ENCODE data around the gene PNPT1.

PNPT1 gene

GRCh38 chr2:55668956-55669355 is 24.7 kb downstream of the PNPT1 start:
- no peak for DNase-seq (ENCODE audit: low read depth in 2 of 2)

- no peak for DNase-seq (ENCODE audit: low read depth in 2 of 2)
Measured at GRCh38 chr2:55653255-55653654, 40.4 kb downstream of the PNPT1 start.

DNA sequence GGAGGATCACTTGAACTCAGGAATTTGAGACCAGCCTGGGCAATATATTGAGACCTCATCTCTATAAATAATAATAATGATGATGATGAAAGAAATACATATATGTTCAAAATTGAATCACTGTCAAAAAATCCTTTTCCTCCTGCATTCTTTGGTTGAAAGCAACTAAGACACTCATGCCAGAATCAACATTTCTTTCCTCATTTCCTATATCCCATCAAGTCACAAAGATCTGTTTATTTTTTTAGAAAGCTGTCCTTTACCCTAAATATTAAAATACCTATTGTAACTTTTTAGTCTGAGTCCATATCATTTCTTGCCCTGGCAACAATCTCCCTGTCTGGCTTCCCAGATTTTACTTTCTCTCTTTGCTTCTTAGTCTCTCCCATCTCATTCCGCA is 44.4 kb downstream of the PNPT1 start:
- no peak for DNase-seq (ENCODE audit: low read depth in 2 of 2)

DNA sequence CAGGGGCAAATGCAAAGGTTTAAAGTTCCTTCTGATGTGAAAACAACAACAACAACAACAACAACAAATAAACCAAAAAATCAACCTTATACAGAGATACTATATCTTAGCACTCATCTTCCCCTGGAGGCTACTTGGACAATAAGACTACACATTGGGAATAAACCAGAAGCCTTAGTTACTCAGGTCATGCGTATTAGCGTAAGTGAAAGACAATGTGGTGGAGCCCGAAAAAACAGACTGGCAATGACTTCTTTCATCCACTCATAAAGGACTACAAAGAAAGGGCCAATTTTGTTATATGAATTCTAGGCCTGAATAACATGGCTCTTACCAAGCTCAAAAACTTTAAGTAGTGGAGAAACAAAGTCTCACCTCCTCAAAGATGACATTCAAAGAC is 56.8 kb downstream of the PNPT1 start:
- DNase-seq (ENCODE audit: low read depth in 2 of 2) = no peak

GRCh38 chr2:55628931-55629330 is 64.7 kb downstream of the PNPT1 start:
- DNase-seq (ENCODE audit: low read depth in 2 of 2) = no peak

DNA sequence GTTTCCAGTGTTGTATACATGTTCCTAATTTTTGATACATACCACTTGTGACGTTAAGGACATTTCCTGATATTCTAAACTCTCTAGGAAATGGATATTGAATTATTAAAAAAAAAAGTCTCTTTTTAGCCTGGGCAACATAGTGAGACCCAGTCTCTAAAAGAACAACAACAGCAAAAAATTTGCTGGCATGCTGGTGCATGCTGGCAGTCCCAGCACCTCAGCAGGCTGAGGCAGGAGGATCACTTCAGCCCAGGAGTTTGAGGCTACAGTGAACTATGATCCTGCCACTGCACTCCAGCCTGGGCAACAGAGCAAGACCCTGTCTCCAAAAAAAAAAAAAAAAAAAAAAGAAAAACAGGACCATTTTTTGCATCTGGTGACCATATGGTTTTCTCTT is 65.7 kb downstream of the PNPT1 start:
- DNase-seq (ENCODE audit: low read depth in 2 of 2) = no peak

- no peak for DNase-seq (ENCODE audit: low read depth in 2 of 2)
Measured at GRCh38 chr2:55621802-55622201, 71.8 kb downstream of the PNPT1 start.

DNA sequence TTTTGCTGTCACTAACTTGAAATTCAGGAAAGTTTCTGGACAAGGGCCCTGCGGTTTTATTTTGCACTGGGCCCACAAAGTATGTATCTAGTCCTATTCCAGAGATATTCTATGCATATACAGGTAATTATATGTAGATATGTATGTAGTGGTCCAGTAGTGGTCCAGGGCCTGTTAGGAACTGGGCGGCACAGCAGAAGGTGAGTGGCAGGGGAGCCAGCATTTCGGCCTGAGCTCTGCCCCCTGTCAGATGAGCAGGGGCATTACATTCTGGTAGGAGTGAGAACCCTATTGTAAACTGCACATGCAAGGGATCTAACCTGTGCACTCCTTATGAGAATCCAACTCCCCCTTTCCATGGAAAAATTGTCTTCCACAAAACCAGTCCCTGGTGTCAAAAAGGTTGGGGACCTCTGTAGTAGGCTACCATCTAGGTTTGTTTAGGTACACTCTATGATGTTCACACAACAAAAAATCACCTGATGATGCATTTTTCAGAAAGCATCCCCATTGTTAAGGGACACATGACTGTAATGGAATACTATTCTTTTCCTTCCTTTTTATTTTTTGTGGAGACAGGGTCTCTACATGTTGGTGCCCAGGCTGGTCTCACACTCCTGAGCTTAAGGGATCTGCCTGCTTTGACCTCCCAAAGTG is 73.4 kb downstream of the PNPT1 start:
- DNase-seq (ENCODE audit: low read depth in 2 of 2) = no peak

DNA sequence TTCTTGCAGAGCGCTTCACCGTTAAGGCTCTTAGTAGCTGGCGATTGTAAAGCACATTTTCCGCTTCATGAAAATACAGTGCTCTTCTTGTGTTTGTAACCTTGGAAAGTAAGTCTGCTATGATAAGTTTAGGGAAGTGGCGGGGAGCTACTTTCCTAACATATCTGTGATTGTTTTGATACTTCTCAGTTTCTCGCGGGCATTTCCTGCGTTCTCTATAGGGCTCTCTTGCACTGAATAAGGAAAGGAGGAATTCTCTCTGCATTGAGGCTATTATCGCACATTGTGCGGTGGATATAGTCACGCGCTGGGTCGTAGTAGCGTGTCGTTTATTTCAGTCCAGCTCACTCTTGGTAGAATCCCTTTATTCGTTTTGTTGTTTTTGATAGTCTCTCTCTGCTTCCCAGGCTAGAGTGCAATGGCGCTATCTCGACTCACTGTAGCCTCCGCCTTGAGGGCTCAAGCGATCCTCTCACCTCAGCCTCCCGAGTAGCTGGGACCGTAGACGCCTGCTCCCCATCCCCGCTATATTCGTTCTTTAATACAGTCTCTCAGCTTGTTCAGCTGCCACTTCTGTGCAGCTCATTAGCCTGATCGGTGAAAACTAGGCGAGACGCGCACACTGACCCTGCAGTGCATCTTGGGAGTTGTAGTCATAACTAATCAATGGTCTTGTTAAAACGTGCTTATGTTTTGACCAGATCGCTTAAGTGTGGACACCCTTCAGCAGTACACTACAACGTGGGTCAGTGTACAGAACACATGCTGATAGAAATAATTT is 75.2 kb downstream of the PNPT1 start:
- peak in 1 of 2 donors; percentile 21 for DNase-seq (ENCODE audit: low read depth in 2 of 2)

DNA sequence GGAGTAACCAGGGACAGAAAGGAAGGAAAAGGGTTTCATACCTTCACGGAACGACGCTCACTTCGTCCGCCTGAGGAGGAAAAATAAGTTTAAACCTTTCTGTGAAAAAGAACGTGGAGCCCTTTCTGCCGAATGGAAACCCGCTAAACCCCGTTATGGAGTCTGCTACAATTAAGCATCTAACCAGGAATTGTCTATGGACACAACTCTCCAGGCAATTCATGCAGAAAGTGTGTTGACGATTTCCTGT is 75.7 kb downstream of the PNPT1 start:
- no peak for DNase-seq (ENCODE audit: low read depth in 2 of 2)

GRCh38 chr2:55617175-55618024 is 76.2 kb downstream of the PNPT1 start, which contains the start of gene PPP4R3B:
Gene PPP4R3B (minus strand): TSS chr2:55617622. CDS start chr2:55617285, 337 bp downstream.
- DNase-seq (ENCODE audit: low read depth in 2 of 2) = peak; percentile 96 to 98

- no peak for DNase-seq (ENCODE audit: low read depth in 2 of 2)
Measured at GRCh38 chr2:55616551-55617174, 77.0 kb downstream of the PNPT1 start.

GRCh38 chr2:55611997-55612396 is 81.6 kb downstream of the PNPT1 start:
- no peak for DNase-seq (ENCODE audit: low read depth in 2 of 2)

DNA sequence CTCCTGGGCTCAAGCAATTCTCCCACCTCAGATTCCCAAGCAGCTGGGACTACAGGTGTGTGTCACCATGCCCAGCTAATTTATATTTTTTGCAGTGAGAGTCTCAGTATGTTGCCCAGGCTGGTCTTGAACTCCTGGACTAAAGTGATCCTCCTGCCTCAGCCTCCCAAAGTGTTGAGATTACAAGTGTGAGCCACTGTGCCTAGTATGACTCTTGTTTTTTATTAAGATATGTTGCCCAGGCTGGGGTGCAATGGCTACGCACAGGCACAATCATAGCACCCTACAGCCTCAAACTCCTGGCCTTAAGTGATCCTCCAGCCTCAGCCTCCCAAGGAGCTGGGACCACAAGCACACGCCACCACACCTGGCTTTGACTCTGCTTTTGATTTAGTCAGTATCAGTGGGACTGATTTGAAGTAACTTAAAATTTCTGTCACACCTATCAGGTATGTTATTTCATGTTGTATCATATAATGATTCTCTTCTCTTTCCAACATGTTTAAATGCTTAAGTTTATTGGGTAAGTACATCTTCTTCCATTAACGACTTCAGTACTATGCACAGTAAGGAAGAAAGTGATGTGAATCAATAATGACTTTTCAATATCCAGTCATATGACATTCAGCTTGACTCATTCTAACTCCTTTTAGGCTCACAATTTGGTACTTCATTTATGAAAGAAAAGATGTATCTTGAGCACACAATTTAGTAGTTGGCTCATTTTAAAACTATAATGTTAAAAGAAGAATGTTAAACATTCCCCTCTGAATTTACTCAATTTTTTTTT is 82.5 kb downstream of the PNPT1 start:
- no peak for DNase-seq (ENCODE audit: low read depth in 2 of 2)

GRCh38 chr2:55609938-55610578 is 83.6 kb downstream of the PNPT1 start:
- DNase-seq (ENCODE audit: low read depth in 2 of 2) = no peak

DNA sequence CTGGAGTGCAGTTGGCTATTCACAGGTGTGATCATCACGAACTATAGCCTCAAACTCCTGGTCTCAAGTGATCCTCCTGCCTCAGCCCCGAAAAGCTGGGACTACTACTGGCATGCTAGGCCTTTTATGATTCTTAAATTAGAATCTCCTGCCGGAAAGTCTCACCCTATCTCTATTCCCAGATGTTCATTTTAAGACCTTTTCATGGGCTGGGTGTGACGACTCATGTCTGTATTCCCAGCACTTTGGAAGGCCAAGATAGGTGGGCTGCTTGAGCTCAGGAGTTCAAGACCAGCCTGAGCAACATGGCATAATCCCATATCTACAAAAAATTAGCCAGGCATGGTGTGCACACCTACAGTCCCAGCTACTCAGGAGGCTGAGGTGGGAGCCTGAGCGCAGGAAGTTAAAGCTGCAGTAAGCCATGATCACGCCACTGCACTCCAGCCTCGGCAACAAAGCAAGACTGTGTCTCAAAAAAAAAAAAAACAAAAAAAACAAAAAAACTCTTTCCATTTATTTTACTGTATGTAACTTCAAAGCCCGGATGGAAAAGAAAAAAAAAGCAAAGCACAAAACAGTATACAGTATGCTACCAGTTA is 84.3 kb downstream of the PNPT1 start:
- no peak for DNase-seq (ENCODE audit: low read depth in 2 of 2)

- DNase-seq (ENCODE audit: low read depth in 2 of 2) = no peak
Measured at GRCh38 chr2:55607717-55608116, 85.9 kb downstream of the PNPT1 start.

DNA sequence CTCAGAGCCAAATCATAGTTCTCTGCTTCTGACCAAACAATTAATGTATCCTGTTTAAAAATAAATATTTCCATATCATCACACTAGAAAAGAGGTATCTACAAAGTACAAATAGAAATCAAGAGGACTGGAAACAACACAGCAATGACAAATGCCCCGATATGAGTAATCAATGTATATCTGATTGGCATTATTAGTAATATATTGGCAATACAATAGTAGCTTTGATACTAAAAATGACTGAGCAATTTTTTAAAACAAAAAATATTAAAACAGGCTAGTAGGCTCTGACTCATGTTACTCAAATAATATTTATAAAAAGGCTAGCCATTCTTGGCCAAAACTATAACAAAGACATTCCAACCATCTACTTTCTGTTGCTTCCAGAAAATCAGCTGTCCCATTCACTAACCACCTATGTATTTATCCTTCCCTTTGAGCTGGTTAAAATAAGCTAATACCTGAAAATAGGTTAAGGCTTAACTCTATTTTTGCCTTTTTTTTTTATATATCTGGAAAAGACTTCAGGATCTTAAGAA is 89.5 kb downstream of the PNPT1 start:
- no peak for DNase-seq (ENCODE audit: low read depth in 2 of 2)

- no peak for DNase-seq (ENCODE audit: low read depth in 2 of 2)
Measured at GRCh38 chr2:55601849-55602248, 91.8 kb downstream of the PNPT1 start.

Measured in activated CD8-positive, alpha-beta memory T cell treated with anti-CD3 and anti-CD28 coated beads for 4 hours (primary cell).